T-helper 2 cell treated with Interferon-gamma antibody and Interleukin-4, amounts not matched to agents 5 μg/mL and 100 μg/mL, for 36 hours (primary cell): ENCODE measurements around the gene PMIS2.
"Not testable (repeated sequence)": the region's sequence is repeated elsewhere in the genome, so short reads cannot be mapped to it uniquely, and the experiment has no call there.

ENCODE experiments used
- DNase-seq: peaks from one replicate; pipeline ENCODE4 v3.0.0; 2021; ENCODE audit warnings: low spot score
- H3K27ac Mint-ChIP-seq: one replicate; pipeline ENCODE4 v1.8.0; 2021; ENCODE audit warnings: mild to moderate bottlenecking, mixed read lengths
- H3K27me3 Mint-ChIP-seq: one replicate; pipeline ENCODE4 v1.8.0; 2021; ENCODE audit warnings: low read depth, mixed read lengths
- H3K36me3 Mint-ChIP-seq: one replicate; pipeline ENCODE4 v1.8.0; 2021; ENCODE audit warnings: low read depth, mixed read lengths
- H3K4me1 Mint-ChIP-seq: one replicate; pipeline ENCODE4 v1.8.0; 2021; ENCODE audit warnings: low read depth, mixed read lengths
- H3K4me3 Mint-ChIP-seq: one replicate; pipeline ENCODE4 v1.8.0; 2022; ENCODE audit warnings: mild to moderate bottlenecking, moderate library complexity, mixed read lengths
- H3K9me3 Mint-ChIP-seq: one replicate; pipeline ENCODE4 v1.8.0; 2021; ENCODE audit warnings: mixed read lengths

Gene PMIS2

DNA sequence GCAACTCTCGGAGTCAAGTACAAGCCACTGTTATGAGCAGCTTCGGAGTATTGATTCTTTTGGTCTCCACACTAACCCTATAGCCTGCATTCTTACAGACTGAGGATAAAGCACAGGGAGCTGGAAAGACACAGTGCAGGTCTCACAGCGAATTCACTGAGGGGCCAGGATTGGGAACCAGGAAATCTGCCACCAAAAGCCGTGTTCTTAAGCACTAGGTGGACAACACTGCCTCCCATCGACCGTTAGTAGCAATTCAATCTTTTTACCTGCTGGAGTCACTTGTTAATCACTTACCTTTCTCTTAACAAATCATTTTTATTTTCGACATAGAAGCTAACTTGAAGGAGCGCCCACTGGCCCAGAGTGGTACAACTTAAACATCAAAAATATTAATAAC lies 6.3 kb downstream of the PMIS2 start:
- no peak for DNase-seq
- Mint-ChIP-seq H3K9me3 (no peaks in the 10 kb centered on the region), H3K4me1 (peaks cover 10% of the 10 kb centered on the region), H3K36me3 (no peaks in the 10 kb centered on the region), H3K27me3 (no peaks in the 10 kb centered on the region), H3K4me3 (no peak overlapping the region), H3K27ac (no peak overlapping the region)

DNA sequence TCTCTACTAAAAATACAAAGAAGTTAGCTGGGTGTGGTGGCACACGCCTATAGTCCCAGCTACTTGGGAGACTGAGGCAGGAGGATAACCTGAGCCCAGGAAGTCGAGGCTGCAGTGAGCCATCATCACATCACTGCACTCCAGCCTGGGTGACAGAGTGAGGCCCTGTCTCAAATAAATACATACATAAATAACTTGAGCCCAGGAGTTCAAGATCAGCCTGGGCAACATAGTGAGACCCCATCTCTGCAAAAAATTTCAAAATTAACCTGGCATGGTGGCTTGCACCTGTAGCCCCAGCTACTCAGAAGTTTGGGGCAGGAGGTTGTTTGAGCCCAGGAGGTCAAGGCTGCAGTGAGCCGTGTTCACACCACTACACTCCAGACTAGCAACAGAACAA lies 9.1 kb downstream of the PMIS2 start:
- not testable (repeated sequence) for DNase-seq, H3K36me3 Mint-ChIP-seq, H3K9me3 Mint-ChIP-seq, H3K27me3 Mint-ChIP-seq, H3K27ac Mint-ChIP-seq, H3K4me3 Mint-ChIP-seq
- peaks cover 10% of the 10 kb centered on the region for H3K4me1 Mint-ChIP-seq

DNA sequence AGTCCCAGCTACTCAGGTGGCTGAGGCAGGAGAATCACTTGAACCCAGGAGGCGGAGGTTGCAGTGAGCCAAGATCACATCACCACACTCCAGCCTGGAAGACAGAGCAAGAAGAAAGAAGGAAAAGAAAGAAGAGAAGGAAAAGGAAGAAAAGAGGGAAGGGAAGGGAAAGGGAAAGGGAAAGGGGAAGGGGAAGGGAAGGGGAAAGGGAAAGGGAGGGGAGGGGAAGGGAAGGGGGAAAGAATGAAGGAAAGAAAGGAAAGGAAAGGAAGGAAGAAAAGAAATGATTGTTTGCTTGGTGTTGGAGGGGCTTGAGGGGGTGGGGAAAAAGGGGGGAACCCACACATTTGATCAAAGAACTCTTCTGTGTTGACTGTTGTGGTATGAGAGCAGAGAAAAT lies 10.0 kb downstream of the PMIS2 start:
- Mint-ChIP-seq H3K36me3 (no peaks in the 10 kb centered on the region), H3K4me1 (peaks cover 10% of the 10 kb centered on the region), H3K9me3 (no peaks in the 10 kb centered on the region), H3K4me3 (no peak overlapping the region), H3K27me3 (peaks cover 8% of the 10 kb centered on the region), H3K27ac (no peak overlapping the region)
- no peak for DNase-seq

DNA sequence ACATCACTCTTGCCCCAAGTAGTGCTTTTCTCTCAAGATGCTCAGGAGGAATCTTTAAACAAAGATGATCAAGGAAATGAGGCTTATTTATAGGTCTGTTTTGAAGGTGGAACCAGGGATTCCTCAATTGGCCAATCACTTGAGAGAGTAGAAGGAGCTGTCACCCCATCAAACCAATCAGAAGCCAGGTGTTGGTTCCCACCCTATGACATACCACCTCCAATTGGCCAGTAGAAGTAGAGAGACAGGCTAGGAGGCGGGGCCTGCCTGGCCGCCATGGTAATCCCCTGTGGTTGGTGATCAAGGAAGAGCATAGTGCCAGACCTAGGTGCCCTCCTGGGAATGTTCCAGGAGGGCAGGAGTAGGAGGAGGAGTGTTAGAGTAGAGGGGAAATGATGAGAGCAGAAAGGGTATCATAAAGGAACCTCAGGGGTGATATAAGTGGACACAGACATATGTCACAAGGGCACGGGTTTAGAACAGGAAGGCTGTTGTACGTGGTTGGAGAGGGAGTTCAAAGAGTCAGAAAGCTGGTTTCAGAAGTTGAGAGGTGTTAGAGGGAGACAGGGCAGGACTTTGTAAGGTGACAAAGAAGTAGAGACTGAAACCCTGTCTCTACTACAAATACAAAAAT lies 10.5 kb downstream of the PMIS2 start:
- Mint-ChIP-seq H3K27ac (peak overlapping the region; percentile 48), H3K36me3 (no peaks in the 10 kb centered on the region), H3K4me1 (peaks cover 10% of the 10 kb centered on the region), H3K9me3 (no peaks in the 10 kb centered on the region), H3K4me3 (no peak overlapping the region), H3K27me3 (peaks cover 8% of the 10 kb centered on the region)
- DNase-seq = no peak

- no peak overlapping the region for H3K27ac Mint-ChIP-seq
- H3K9me3 Mint-ChIP-seq = peaks cover 4% of the 10 kb centered on the region
- DNase-seq = no peak
- H3K4me3 Mint-ChIP-seq = no peak overlapping the region
- peaks cover 8% of the 10 kb centered on the region for H3K27me3 Mint-ChIP-seq
- no peaks in the 10 kb centered on the region for H3K4me1 Mint-ChIP-seq
- no peaks in the 10 kb centered on the region for H3K36me3 Mint-ChIP-seq
These were observed 16.0 kb downstream of the PMIS2 start for GRCh38 chr19:35601971-35602370.

- H3K9me3 Mint-ChIP-seq = peaks cover 21% of the 10 kb centered on the region
- not testable (repeated sequence) for DNase-seq, H3K27ac Mint-ChIP-seq, H3K36me3 Mint-ChIP-seq, H3K4me1 Mint-ChIP-seq, H3K4me3 Mint-ChIP-seq, H3K27me3 Mint-ChIP-seq
These were observed 18.5 kb downstream of the PMIS2 start for GRCh38 chr19:35604436-35604835.

GRCh38 chr19:35607170-35607569 lies 21.2 kb downstream of the PMIS2 start:
- not testable (repeated sequence) for H3K36me3 Mint-ChIP-seq, H3K27ac Mint-ChIP-seq, H3K27me3 Mint-ChIP-seq, H3K4me3 Mint-ChIP-seq, DNase-seq
- peaks cover 17% of the 10 kb centered on the region for H3K4me1 Mint-ChIP-seq
- H3K9me3 Mint-ChIP-seq = peaks cover 21% of the 10 kb centered on the region

DNA sequence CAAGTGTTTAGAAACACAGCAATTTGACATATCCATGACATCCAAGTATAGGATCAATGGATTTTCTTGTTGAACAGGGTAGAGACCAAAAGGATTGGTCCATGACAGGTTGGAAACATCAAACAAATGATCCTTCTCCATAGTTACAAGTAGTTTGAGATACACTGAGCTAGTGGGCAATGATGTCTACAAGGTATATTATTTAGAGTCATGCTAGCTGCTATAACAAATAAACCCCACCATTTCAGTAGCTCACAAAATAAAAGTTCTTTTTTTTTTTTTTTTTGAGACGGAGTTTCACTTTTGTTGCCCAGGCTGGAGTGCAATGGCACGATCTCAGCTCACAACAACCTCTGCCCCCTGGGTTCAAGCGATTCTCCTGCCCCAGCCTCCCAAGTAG lies 21.7 kb downstream of the PMIS2 start:
- peaks cover 9% of the 10 kb centered on the region for H3K36me3 Mint-ChIP-seq
- peaks cover 22% of the 10 kb centered on the region for H3K4me1 Mint-ChIP-seq
- no peak overlapping the region for H3K4me3 Mint-ChIP-seq
- no peaks in the 10 kb centered on the region for H3K27me3 Mint-ChIP-seq
- H3K9me3 Mint-ChIP-seq = peaks cover 21% of the 10 kb centered on the region
- DNase-seq = no peak
- H3K27ac Mint-ChIP-seq = no peak overlapping the region

- H3K9me3 Mint-ChIP-seq = peaks cover 21% of the 10 kb centered on the region
- H3K4me3 Mint-ChIP-seq = peak overlapping the region; percentile 6
- no peaks in the 10 kb centered on the region for H3K27me3 Mint-ChIP-seq
- H3K27ac Mint-ChIP-seq = peak overlapping the region; percentile 28
- H3K36me3 Mint-ChIP-seq = peaks cover 9% of the 10 kb centered on the region
- H3K4me1 Mint-ChIP-seq = peaks cover 22% of the 10 kb centered on the region
- DNase-seq = no peak
These were observed 22.3 kb downstream of the PMIS2 start for GRCh38 chr19:35608251-35608650.

GRCh38 chr19:35609851-35610353 lies 23.9 kb downstream of the PMIS2 start:
- H3K27ac Mint-ChIP-seq = peak overlapping the region; percentile 83
- DNase-seq = no peak
- peaks cover 12% of the 10 kb centered on the region for H3K36me3 Mint-ChIP-seq
- H3K4me3 Mint-ChIP-seq = peak overlapping the region; percentile 61
- peaks cover 21% of the 10 kb centered on the region for H3K9me3 Mint-ChIP-seq
- H3K27me3 Mint-ChIP-seq = no peaks in the 10 kb centered on the region
- H3K4me1 Mint-ChIP-seq = peaks cover 22% of the 10 kb centered on the region

DNA sequence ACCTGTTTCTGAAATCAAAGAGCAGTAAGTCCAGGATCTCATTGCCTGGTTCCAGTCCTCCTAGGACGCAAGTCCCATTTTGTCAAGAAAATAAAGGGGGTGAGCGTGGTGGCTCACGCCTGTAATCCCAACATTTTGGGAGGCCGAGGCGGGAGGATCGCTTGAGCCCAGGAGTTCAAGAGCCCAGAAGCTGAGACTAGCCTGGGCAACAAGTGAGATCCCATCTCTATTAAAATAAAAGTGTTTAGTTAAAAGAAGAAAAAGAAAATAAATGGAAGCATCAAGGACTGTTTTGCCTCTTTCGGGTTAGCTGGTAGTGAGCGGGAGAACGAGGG lies 26.2 kb downstream of the PMIS2 start:
- Mint-ChIP-seq H3K9me3 (peaks cover 15% of the 10 kb centered on the region), H3K4me3 (peak overlapping the region; percentile 88), H3K4me1 (peaks cover 22% of the 10 kb centered on the region), H3K27me3 (no peaks in the 10 kb centered on the region), H3K27ac (peak overlapping the region; percentile 94), H3K36me3 (peaks cover 20% of the 10 kb centered on the region)
- no peak for DNase-seq

DNA sequence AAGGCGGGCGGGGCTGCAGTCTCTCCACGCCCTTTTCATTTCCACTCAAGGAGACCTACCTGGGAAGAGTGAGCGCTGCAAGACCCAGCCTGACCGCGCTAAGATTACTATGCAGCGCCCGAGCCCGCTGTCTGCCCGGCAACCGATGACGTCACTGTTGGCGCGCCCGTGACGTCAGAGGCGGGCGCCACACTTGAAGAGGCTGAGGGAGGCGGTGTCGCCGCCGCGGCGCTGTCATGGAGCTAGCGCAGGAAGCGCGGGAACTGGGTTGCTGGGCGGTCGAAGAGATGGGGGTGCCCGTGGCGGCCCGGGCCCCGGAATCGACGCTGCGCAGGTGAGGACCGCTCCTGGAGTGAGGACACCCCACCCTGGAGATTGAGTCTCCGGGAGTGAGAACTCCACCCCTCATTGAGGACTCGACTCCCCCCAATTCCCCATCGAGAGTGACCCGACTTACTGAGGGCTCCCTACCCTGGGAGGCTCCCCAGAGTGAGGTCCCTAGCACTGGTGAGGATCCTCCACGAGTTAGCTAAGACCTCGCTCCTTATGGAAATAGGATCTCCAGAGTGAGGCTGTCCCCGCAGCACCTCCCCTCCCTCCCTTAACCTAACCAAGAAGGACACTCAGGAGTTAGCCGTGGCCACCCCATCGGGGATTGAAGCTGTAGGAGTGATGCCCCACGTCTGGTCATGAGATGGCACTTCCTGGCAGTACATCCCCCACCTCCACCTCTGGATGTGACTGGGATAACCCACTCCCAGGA lies 26.8 kb downstream of the PMIS2 start, which contains the start of gene HAUS5:
TSS of gene HAUS5 (plus strand) at position 177 of the 763 bp plus-strand sequence. CDS start at position 237, 60 bp downstream.
- DNase-seq = peak; percentile 97
- Mint-ChIP-seq H3K4me3 (peak within 1 kb of the TSS; percentile 88), H3K9me3 (peaks cover 11% of the 10 kb centered on the region), H3K27ac (peak within 1 kb of the TSS; percentile 94), H3K27me3 (no peaks in the 10 kb centered on the region), H3K4me1 (peaks cover 22% of the 10 kb centered on the region), H3K36me3 (peaks cover 17% of the 10 kb centered on the region)

- no peak for DNase-seq
- Mint-ChIP-seq H3K4me1 (peaks cover 20% of the 10 kb centered on the region), H3K27ac (peak overlapping the region; percentile 94), H3K27me3 (no peaks in the 10 kb centered on the region), H3K36me3 (peaks cover 13% of the 10 kb centered on the region), H3K9me3 (peaks cover 4% of the 10 kb centered on the region), H3K4me3 (peak overlapping the region; percentile 88)
These were observed 27.6 kb downstream of the PMIS2 start for GRCh38 chr19:35613574-35613973.

GRCh38 chr19:35615036-35615435 lies 29.1 kb downstream of the PMIS2 start:
- no peaks in the 10 kb centered on the region for H3K27me3 Mint-ChIP-seq
- peaks cover 11% of the 10 kb centered on the region for H3K36me3 Mint-ChIP-seq
- no peak for DNase-seq
- H3K9me3 Mint-ChIP-seq = no peaks in the 10 kb centered on the region
- no peak overlapping the region for H3K4me3 Mint-ChIP-seq
- no peak overlapping the region for H3K27ac Mint-ChIP-seq
- peaks cover 14% of the 10 kb centered on the region for H3K4me1 Mint-ChIP-seq
